Measurements from ENCODE around the gene EML4. TPM values are rescaled to one million over a fixed set of nuclear protein-coding genes. Genes with fewer than 3 reads are reported as not detected.

The EML4 gene
- total and polyA plus RNA-seq, 2 donors from 2014 or later = 13.0 to 53.6 TPM

DNA sequence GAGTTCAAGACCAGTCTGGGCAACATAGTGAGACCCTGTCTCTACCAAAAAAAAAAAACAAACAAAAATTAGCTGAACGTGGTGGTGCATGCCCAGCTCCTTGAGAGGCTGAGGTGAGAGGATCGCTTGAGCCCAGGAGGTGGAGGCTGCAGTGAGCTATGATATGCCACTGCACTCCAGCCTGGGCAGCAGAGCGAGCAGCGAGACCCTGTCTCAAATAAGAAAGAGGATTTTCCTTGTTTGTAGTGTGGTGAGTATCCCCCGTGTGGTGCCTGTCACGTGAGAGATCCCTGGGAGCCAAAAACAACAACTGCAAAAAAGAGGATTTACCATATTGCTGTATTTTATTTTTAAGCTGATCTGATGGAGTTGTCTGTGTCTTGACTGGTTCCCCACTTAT is 9.2 kb downstream of the EML4 start:
- no peaks in the 10 kb centered on the region for H3K27me3 ChIP-seq (ENCODE audit: control insufficient read depth, insufficient read depth, low read length)
- intact Hi-C loops (cut with DNase I) = no loop called here
- H3K9ac ChIP-seq (ENCODE audit: low read length in 3 of 3) = no peak overlapping the region
- no peak overlapping the region for H3K27ac ChIP-seq (ENCODE audit: low read depth in 2 of 2, low read length in 2 of 2)
- no peaks in the 10 kb centered on the region for H3K36me3 ChIP-seq (ENCODE audit: control insufficient read depth in 2 of 3, insufficient read depth in 3 of 3, low read length in 3 of 3)
- H3K4me3 ChIP-seq (ENCODE audit: low read length in 3 of 3) = no peak overlapping the region
- H3K4me1 ChIP-seq (ENCODE audit: control insufficient read depth in 2 of 3, insufficient read depth in 2 of 3, low read depth in 1 of 3, low read length in 3 of 3) = no peaks in the 10 kb centered on the region
- FAIRE-seq (no peak), DNase-seq (peak in 1 of 5 donors; percentile 47)
- no peaks in the 10 kb centered on the region for H3K9me3 ChIP-seq (ENCODE audit: control insufficient read depth in 2 of 3, insufficient read depth in 1 of 3, low read length in 3 of 3)
- TF ChIP-seq, protein P1, sequence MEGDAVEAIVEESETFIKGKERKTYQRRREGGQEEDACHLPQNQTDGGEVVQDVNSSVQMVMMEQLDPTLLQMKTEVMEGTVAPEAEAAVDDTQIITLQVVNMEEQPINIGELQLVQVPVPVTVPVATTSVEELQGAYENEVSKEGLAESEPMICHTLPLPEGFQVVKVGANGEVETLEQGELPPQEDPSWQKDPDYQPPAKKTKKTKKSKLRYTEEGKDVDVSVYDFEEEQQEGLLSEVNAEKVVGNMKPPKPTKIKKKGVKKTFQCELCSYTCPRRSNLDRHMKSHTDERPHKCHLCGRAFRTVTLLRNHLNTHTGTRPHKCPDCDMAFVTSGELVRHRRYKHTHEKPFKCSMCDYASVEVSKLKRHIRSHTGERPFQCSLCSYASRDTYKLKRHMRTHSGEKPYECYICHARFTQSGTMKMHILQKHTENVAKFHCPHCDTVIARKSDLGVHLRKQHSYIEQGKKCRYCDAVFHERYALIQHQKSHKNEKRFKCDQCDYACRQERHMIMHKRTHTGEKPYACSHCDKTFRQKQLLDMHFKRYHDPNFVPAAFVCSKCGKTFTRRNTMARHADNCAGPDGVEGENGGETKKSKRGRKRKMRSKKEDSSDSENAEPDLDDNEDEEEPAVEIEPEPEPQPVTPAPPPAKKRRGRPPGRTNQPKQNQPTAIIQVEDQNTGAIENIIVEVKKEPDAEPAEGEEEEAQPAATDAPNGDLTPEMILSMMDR (IDR thresholded peaks at IDR 0.05; ENCODE audit: borderline replicate concordance, extremely low read depth, insufficient read depth) = no peak

DNA sequence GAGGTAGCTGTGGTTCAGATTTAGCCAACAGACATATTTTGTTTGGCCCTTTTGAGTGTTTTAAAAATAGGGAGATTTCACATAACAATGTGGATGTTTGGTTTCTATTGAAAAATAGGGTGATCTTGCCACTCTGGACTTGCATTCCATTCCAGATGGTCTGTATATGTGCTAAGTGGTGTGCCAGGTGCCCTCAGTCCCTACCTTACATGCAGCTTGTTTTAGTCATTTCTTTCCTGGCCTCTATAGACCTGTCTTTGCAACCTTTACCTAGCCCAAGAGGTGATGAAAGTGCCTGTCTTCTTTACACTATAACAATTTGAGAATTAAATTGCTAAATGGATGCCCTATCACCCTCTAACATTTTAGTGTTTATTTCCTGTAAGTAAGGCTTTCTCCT is 11.1 kb downstream of the EML4 start:
- Histone ChIP-seq H3K36me3 (ENCODE audit: control insufficient read depth in 2 of 3, insufficient read depth in 3 of 3, low read length in 3 of 3) (no peaks in the 10 kb centered on the region), H3K9me3 (ENCODE audit: control insufficient read depth in 2 of 3, insufficient read depth in 1 of 3, low read length in 3 of 3) (no peaks in the 10 kb centered on the region), H3K27ac (ENCODE audit: low read depth in 2 of 2, low read length in 2 of 2) (no peak overlapping the region), H3K9ac (ENCODE audit: low read length in 3 of 3) (no peak overlapping the region), H3K27me3 (ENCODE audit: control insufficient read depth, insufficient read depth, low read length) (no peaks in the 10 kb centered on the region), H3K4me3 (ENCODE audit: low read length in 3 of 3) (no peak overlapping the region), H3K4me1 (ENCODE audit: control insufficient read depth in 2 of 3, insufficient read depth in 2 of 3, low read depth in 1 of 3, low read length in 3 of 3) (peaks cover 0 to 4% (median 0%) of the 10 kb centered on the region in 3 donors)
- intact Hi-C loops (cut with DNase I) = no loop called here
- DNase-seq = no peak
- TF ChIP-seq, protein P1 (IDR thresholded peaks at IDR 0.05; ENCODE audit: borderline replicate concordance, extremely low read depth, insufficient read depth) = no peak
- no peak for FAIRE-seq

DNA sequence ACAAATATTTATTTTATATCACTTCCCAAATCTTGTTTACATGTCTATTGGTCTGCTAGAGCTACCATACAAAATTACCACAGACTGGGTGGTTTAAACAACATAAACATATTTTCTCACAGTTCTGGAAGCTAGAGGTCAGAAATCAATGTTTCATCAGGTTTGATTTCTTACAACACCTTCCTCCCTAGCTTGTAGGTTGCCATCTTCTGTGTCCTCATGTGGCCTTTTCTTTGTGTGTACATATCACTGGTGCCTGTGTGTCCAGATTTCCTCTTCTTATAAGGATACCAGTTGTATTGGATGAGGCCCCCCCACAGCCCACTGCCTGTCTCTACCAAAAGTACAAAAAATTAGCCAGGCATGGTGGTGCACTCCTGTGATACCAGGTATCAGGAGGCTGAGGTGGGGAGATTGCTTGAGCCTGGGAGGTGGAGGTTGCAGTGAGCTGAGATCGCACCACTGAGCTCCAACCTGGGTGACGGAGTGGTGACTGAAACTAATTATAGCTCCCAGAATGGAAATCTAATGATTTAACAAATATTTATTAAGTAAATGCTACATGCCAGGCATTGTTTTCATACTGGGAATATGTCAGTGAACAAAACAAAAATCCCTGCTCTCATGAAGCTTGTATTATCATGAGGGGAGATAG is 13.6 kb downstream of the EML4 start:
- intact Hi-C loops (cut with DNase I) = no loop called here
- H3K27ac ChIP-seq (ENCODE audit: low read depth in 2 of 2, low read length in 2 of 2) = no peak overlapping the region
- H3K4me3 ChIP-seq (ENCODE audit: low read length in 3 of 3) = no peak overlapping the region
- peaks cover 0 to 16% (median 0%) of the 10 kb centered on the region in 3 donors for H3K4me1 ChIP-seq (ENCODE audit: control insufficient read depth in 2 of 3, insufficient read depth in 2 of 3, low read depth in 1 of 3, low read length in 3 of 3)
- no peaks in the 10 kb centered on the region for H3K27me3 ChIP-seq (ENCODE audit: control insufficient read depth, insufficient read depth, low read length)
- no peaks in the 10 kb centered on the region for H3K9me3 ChIP-seq (ENCODE audit: control insufficient read depth in 2 of 3, insufficient read depth in 1 of 3, low read length in 3 of 3)
- no peaks in the 10 kb centered on the region for H3K36me3 ChIP-seq (ENCODE audit: control insufficient read depth in 2 of 3, insufficient read depth in 3 of 3, low read length in 3 of 3)
- TF ChIP-seq, protein P1 (IDR thresholded peaks at IDR 0.05; ENCODE audit: borderline replicate concordance, extremely low read depth, insufficient read depth) = no peak
- FAIRE-seq = no peak
- H3K9ac ChIP-seq (ENCODE audit: low read length in 3 of 3) = no peak overlapping the region
- DNase-seq = no peak

DNA sequence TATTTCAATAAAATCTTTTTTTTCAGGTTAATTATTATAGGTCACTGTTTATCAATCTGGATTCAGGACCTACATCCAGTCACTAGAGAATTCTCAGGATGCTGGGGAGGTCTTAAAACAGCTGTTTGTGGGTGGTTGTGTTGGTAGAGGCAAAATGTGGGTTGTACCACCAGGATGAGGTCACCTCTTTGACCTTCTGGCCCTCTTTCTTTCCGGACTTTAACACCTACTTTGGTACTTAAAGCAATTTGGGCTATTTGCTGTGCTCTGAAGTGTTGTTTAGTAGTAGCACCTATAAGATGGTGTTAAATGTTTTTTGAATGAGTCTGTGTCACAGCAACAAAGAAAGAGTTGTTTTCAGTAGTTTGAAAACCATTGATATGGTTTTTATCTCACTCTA is 14.6 kb downstream of the EML4 start:
- H3K27ac ChIP-seq (ENCODE audit: low read depth in 2 of 2, low read length in 2 of 2) = no peak overlapping the region
- TF ChIP-seq, protein P1 (IDR thresholded peaks at IDR 0.05; ENCODE audit: borderline replicate concordance, extremely low read depth, insufficient read depth) = no peak
- DNase-seq (no peak), FAIRE-seq (no peak)
- no peaks in the 10 kb centered on the region for H3K27me3 ChIP-seq (ENCODE audit: control insufficient read depth, insufficient read depth, low read length)
- no peaks in the 10 kb centered on the region for H3K36me3 ChIP-seq (ENCODE audit: control insufficient read depth in 2 of 3, insufficient read depth in 3 of 3, low read length in 3 of 3)
- H3K9me3 ChIP-seq (ENCODE audit: control insufficient read depth in 2 of 3, insufficient read depth in 1 of 3, low read length in 3 of 3) = no peaks in the 10 kb centered on the region
- H3K4me1 ChIP-seq (ENCODE audit: control insufficient read depth in 2 of 3, insufficient read depth in 2 of 3, low read depth in 1 of 3, low read length in 3 of 3) = peaks cover 0 to 16% (median 0%) of the 10 kb centered on the region in 3 donors
- H3K4me3 ChIP-seq (ENCODE audit: low read length in 3 of 3) = no peak overlapping the region
- no peak overlapping the region for H3K9ac ChIP-seq (ENCODE audit: low read length in 3 of 3)
- intact Hi-C loops (cut with DNase I) = no loop called here
